ENCODE data around the gene ZMYND8. TPM values are rescaled to one million over a fixed set of nuclear protein-coding genes. Genes with fewer than 3 reads are reported as not detected.

Gene ZMYND8
- total RNA-seq, 1 experiment from 2014 or later: 107 TPM

GRCh38 chr20:47358039-47358671 lies 1.7 kb upstream of the ZMYND8 start:
- H4K20me1 ChIP-seq (ENCODE audit: insufficient read depth): no peaks in the 10 kb centered on the region
- TF ChIP-seq, protein P1, sequence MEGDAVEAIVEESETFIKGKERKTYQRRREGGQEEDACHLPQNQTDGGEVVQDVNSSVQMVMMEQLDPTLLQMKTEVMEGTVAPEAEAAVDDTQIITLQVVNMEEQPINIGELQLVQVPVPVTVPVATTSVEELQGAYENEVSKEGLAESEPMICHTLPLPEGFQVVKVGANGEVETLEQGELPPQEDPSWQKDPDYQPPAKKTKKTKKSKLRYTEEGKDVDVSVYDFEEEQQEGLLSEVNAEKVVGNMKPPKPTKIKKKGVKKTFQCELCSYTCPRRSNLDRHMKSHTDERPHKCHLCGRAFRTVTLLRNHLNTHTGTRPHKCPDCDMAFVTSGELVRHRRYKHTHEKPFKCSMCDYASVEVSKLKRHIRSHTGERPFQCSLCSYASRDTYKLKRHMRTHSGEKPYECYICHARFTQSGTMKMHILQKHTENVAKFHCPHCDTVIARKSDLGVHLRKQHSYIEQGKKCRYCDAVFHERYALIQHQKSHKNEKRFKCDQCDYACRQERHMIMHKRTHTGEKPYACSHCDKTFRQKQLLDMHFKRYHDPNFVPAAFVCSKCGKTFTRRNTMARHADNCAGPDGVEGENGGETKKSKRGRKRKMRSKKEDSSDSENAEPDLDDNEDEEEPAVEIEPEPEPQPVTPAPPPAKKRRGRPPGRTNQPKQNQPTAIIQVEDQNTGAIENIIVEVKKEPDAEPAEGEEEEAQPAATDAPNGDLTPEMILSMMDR (conservative IDR thresholded peaks at IDR 0.05): no peak
- H3K4me2 ChIP-seq: peak overlapping the region; percentile 96
- no peak for DNase-seq
- H3K27me3 ChIP-seq (ENCODE audit: insufficient read depth, low read depth): no peaks in the 10 kb centered on the region
- ChIA-PET POLR2A (ENCODE audit: unreplicated experiment) (interaction anchor here (0.6 to 1.2 kb wide), 8 partner anchors 15 to 358 kb away, joined by 3 to 15 read pairs (median 6); no protein-coding TSS in a partner anchor), CTCF (interaction anchor here (0.6 to 1.8 kb wide), 3 partner anchors 24 to 252 kb away, joined by 4 to 8 read pairs (median 4); no protein-coding TSS in a partner anchor)
- intact Hi-C loops (cut with micrococcal nuclease; ENCODE audit: unreplicated experiment): no loop called here
- H3K9me3 ChIP-seq (ENCODE audit: insufficient read depth, low read depth): no peaks in the 10 kb centered on the region
- no TSS peak for BruUV-seq (replicated peaks)
- peaks cover 65% of the 10 kb centered on the region for H3F3A ChIP-seq (ENCODE audit: insufficient read depth, low read depth)
- peaks cover 10% of the 10 kb centered on the region for H3K36me3 ChIP-seq (ENCODE audit: low read depth)
- H3K79me2 ChIP-seq (ENCODE audit: low read depth): peaks cover 36% of the 10 kb centered on the region
- peak overlapping the region; percentile 60 for H3K4me3 ChIP-seq
- peak overlapping the region; percentile 99 for H3K27ac ChIP-seq
- H3K9me2 ChIP-seq (ENCODE audit: insufficient read depth): no peaks in the 10 kb centered on the region
- H2AFZ ChIP-seq: no peak overlapping the region
- peaks cover 83% of the 10 kb centered on the region for H3K4me1 ChIP-seq (replicated peaks; ENCODE audit: insufficient read depth)

- no peaks in the 10 kb centered on the region for H3K9me3 ChIP-seq (ENCODE audit: insufficient read depth, low read depth)
- H3F3A ChIP-seq (ENCODE audit: insufficient read depth, low read depth): peaks cover 59% of the 10 kb centered on the region
- peak overlapping the region; percentile 96 for H3K4me2 ChIP-seq
- peaks cover 43% of the 10 kb centered on the region for H3K79me2 ChIP-seq (ENCODE audit: low read depth)
- DNase-seq: peak; percentile 94 to 99
- H3K4me3 ChIP-seq: peak overlapping the region; percentile 60
- H4K20me1 ChIP-seq (ENCODE audit: insufficient read depth): no peaks in the 10 kb centered on the region
- no peak overlapping the region for H2AFZ ChIP-seq
- TF ChIP-seq EZH2 (IDR thresholded peaks at IDR 0.05; ENCODE audit: low read depth): no peak
- TF ChIP-seq, protein P1 (conservative IDR thresholded peaks at IDR 0.05): no peak
- H3K4me1 ChIP-seq (replicated peaks; ENCODE audit: insufficient read depth): peaks cover 86% of the 10 kb centered on the region
- intact Hi-C loops (cut with micrococcal nuclease; ENCODE audit: unreplicated experiment): loop anchor here (2.0 kb wide), 1 partner anchor 15 kb away; no protein-coding TSS in a partner anchor
- ChIA-PET POLR2A (ENCODE audit: unreplicated experiment) (interaction anchor here (0.7 kb wide), 1 partner anchor 42 kb away, joined by 3 read pairs; no protein-coding TSS in a partner anchor), CTCF (interaction anchor here (1.1 to 1.4 kb wide), 2 partner anchors 25 kb away, joined by 3 to 4 read pairs; no protein-coding TSS in a partner anchor)
- no peaks in the 10 kb centered on the region for H3K9me2 ChIP-seq (ENCODE audit: insufficient read depth)
- TSS peak; percentile 63 for BruUV-seq (replicated peaks)
- no peaks in the 10 kb centered on the region for H3K27me3 ChIP-seq (ENCODE audit: insufficient read depth, low read depth)
- H3K36me3 ChIP-seq (ENCODE audit: low read depth): peaks cover 17% of the 10 kb centered on the region
- H3K27ac ChIP-seq: peak overlapping the region; percentile 99
Measured at GRCh38 chr20:47357296-47358038, 968 bp upstream of the ZMYND8 start.

DNA sequence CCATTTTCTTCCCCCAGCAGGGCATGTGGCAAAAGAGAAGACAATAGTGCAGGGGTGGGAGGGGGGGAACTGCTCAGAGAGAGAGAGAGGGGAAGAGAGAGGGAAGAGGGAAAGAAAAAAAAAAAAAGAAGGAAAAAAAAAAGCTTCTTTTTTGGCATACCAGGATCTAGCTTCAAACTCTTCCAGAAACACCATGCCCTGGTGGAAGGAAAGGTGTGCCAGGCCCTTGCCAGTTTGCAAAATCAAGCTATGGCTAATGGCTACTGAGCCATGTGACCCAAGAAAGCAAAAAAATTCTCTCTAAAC lies 326 bp downstream of the ZMYND8 start:
- H4K20me1 ChIP-seq (ENCODE audit: insufficient read depth): 0 out of 2 replicates have a peak, but pooled peaks cover 1% of the 10 kb centered on the region
- CTCF ChIA-PET: interaction anchor here (0.6 to 1.4 kb wide), 7 partner anchors 8 to 137 kb away, joined by 3 to 17 read pairs (median 4); no protein-coding TSS in a partner anchor
- intact Hi-C loops (cut with micrococcal nuclease; ENCODE audit: unreplicated experiment): loop anchor here (2.0 kb wide), 1 partner anchor 17 kb away; no protein-coding TSS in a partner anchor
- H3F3A ChIP-seq (ENCODE audit: insufficient read depth, low read depth): peaks cover 46% of the 10 kb centered on the region
- POLR2A ChIA-PET (ENCODE audit: unreplicated experiment): interaction anchor here (0.5 to 1.1 kb wide), 9 partner anchors 13 to 1507 kb away, joined by 3 to 28 read pairs (median 3); no protein-coding TSS in a partner anchor
- peak overlapping the region; percentile 60 for H3K4me3 ChIP-seq
- H2AFZ ChIP-seq: no peak overlapping the region
- peaks cover 56% of the 10 kb centered on the region for H3K79me2 ChIP-seq (ENCODE audit: low read depth)
- H3K9me3 ChIP-seq (ENCODE audit: insufficient read depth, low read depth): no peaks in the 10 kb centered on the region
- peak overlapping the region; percentile 99 for H3K27ac ChIP-seq
- no peak for DNase-seq
- peaks cover 24% of the 10 kb centered on the region for H3K36me3 ChIP-seq (ENCODE audit: low read depth)
- no TSS peak for BruUV-seq (replicated peaks)
- H3K9me2 ChIP-seq (ENCODE audit: insufficient read depth): no peaks in the 10 kb centered on the region
- peak overlapping the region; percentile 96 for H3K4me2 ChIP-seq
- H3K4me1 ChIP-seq (replicated peaks; ENCODE audit: insufficient read depth): peaks cover 86% of the 10 kb centered on the region
- H3K27me3 ChIP-seq (ENCODE audit: insufficient read depth, low read depth): no peaks in the 10 kb centered on the region
- TF ChIP-seq, protein P1 (conservative IDR thresholded peaks at IDR 0.05): no peak
- no peak for TF ChIP-seq EZH2 (IDR thresholded peaks at IDR 0.05; ENCODE audit: low read depth)
